GM21526 (cell line): Measurements from ENCODE around the gene TMC4.

ENCODE experiments used
- ATAC-seq: cut with Tn5 transposase; IDR thresholded peaks from one replicate; pipeline ENCODE4 v1.9.1; 2021; ENCODE audit warnings: moderate library complexity; ENCODE audit not compliant: unreplicated experiment, low FRiP score

The TMC4 gene

DNA sequence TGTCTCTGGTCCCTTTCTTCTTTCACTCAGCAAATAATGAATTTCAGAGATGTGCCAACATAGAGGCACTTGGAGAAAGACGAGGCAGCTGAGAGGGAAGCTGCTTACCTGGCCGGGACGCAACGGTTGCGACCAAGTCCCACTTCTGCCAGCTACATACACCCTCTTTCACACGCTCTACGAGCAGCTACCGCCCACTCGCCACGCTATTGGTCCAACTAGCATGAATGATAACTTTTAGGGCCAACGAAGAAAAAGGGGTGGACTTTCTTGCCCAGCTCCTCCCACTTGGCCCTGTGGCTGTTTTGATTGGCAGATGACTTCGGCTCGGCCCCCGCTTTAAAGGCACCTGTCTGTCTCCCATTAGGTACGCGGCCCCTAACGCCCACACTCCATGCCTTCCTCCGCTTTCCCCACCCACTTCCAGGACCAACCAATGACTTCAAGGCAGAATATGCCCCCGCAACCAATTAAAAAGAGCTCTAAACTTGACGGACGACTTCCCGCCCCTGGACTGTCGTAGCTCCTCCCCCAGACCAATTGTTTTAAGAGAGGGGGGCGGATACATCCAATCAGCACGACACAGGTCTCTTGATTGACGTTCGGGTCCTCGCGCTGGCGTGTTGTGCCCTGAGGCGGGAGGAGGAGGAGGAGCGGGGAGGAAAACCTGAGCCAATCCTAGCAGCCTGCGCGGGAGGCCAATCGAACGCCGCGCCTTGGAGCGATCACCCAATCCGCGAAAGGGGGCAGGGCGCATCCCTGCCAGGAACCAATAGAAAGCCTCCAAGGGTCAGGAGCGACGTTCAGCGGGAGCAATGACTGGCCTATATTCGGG, 35.9 kb downstream of the TMC4 start:
- peak; percentile 70 for ATAC-seq

DNA sequence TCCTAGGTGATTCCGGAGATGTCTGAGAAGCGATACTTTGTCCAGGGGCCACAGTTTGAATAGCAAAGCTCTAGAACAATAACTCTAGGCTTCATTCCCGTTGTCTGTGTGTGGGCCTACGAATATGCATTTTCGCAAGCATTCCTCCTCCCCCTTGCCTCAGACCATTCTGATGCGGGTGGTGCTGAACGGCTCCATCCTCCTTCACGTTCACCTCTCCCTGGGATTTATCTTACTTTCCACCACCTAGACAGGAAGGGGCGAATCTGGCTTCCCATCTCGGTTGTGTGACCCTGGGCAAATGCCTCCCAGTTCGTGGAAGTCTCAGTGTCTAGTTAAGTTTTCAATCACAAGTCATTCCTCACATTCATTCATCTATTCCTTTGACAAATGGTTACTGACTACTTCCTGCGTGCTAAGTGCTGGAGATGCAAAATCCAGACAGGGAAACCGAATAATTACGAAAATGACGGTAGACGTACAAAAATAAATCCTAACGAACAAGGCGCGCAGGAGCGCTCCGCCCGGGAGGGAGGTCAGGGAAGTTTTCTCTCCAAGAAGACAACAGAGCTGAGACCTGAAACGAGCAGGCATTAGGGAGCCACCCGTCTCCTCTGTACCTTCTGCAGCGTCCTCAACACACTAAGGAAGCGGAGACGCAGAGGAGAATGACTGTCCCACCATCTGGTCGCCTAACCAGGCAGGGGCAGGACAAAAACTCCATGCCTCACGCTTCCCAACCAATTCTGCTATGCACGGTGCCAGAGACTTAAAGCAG, 36.7 kb downstream of the TMC4 start:
- peak; percentile 1 for ATAC-seq

DNA sequence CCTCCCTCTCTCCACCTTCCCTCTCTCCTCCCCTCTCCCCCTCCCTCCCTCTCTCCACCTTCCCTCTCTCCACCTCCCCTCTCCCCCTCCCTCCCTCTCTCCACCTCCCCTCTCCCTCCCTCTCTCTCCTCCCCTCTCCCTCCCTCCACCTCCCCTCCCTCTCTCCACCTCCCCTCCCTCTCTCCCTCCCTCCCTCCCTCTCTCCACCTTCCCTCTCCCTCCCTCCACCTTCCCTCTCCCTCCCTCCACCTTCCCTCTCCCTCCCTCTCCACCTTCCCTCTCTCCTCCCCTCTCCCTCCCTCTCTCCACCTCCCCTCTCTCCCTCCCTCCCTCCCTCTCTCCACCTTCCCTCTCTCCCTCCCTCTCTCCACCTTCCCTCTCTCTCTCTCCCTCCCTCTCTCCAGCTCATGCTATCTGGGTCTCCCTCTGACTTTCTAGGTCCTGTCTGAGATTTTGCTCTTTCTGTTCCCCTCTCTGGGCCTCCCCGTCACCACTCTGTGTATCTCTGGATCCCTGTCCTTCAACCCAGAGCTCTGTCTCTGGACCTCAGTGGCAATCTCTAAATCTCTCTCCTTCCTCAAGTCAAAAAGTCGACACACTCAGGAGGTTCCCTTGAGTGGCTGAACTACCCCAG, 38.9 kb downstream of the TMC4 start:
- no peak for ATAC-seq

GRCh38 chr19:54133312-54133956, 39.5 kb downstream of the TMC4 start:
- no peak for ATAC-seq

GRCh38 chr19:54129617-54129996, 43.4 kb downstream of the TMC4 start:
- no peak for ATAC-seq

- ATAC-seq = no peak
These were observed 44.0 kb downstream of the TMC4 start for GRCh38 chr19:54128796-54129616.

- ATAC-seq = no peak
These were observed 44.6 kb downstream of the TMC4 start for GRCh38 chr19:54128441-54128725.

DNA sequence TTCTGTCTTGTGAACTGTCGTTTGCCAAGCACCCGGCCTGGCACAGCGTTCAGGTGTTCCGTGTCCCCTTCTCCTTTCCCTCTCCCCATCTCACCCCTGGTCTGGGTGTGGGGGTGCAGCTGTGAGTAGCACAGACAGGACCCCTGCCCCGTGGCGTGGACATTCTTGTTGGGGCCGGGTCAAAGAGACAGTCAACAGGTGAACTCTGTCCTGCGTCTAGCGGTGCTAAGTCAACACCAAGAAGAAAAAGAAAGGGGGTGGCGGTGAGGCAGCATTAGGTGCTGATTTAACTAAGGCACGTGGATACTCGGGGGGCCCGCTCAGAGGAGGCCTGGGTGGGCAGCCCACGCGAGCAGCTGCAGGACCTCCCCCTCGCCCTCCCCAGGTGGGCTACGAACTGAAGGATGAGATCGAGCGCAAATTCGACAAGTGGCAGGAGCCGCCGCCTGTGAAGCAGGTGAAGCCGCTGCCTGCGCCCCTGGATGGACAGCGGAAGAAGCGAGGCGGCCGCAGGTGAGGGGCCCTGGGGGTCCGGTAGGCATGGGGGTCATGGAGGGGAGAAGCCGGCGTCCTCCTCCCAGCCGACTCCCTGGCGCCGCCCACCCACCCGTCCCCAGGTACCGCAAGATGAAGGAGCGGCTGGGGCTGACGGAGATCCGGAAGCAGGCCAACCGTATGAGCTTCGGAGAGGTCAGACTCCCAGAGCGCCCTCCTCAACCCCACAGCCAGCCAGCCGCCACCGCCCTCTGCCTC, 45.1 kb downstream of the TMC4 start:
- ATAC-seq = no peak

DNA sequence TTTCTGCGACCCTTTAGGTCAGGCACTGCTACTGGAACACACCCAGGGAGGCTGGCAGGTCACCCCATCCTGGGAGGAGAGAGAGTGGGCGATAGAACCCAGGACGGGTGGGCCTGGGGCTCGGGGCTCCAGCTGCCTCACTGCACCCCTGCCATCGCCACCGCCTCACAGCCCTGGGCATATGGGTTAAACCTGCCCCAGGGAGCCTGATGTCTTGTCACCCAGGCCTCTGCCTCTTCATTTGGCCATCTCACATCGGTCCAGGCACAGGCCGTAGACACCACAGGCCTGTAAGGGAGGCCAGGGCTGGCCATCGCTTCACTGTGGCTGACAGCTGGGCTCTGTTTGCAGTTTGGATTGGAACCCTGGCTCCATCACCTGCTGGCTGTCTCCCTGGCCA, 47.2 kb downstream of the TMC4 start:
- no peak for ATAC-seq

DNA sequence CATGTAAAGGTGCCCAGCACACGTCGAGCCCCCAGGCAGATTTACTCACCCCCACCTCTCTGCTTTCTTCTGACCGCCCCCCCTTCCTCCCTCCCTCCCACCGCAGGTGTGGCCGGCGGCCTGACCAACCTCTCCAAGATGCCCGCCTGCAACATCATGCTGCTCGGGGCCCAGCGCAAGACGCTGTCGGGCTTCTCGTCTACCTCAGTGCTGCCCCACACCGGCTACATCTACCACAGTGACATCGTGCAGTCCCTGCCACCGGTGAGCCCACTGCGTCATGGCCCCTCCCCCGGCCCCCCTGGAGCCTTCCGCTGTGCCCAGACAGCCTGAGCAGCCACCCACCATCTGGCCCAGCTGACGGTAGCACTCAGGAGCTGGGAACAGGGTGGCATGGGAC, 48.6 kb downstream of the TMC4 start:
- ATAC-seq = no peak

DNA sequence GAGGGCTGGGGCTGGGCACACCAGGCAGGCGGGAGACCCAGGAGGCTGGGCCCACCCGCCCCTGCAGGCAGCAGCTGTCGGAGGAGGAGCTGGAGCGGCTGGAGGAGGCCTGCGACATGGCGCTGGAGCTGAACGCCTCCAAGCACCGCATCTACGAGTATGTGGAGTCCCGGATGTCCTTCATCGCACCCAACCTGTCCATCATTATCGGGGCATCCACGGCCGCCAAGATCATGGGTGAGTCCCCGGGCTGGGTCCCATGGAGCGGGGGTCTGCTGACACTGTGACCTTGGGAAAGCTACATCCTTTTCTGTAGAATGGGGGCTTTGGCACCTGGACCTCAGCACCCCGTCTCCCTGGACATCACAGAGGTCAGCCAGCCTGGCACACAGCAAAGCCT, 49.3 kb downstream of the TMC4 start:
- ATAC-seq = no peak

DNA sequence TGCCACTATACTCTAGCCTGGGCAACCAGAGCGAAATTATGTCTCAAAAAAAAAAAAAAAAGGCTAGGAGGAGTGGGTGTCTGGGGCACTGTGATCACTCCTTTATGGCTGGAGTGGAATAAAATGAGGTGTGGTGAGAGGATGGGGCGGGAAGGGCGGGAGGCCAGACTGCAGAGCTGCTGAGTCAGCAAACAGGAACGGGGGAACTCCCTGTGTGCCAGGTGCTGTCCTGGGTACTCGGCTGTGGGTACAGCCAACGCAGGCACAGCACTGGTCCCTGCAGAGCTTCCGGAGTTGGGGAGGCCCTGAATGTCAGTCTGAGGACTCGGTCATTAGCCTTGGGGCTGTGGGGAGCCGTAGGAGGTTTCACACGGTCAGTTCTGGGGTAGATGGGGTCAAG, 51.7 kb downstream of the TMC4 start:
- no peak for ATAC-seq

- ATAC-seq = peak; percentile 76
These were observed 57.6 kb downstream of the TMC4 start, which contains the start of the genes PRPF31 and TFPT for GRCh38 chr19:54115109-54116063. Gene PRPF31, plus strand, starts transcription at chr19:54115754. Its CDS starts 2,525 bp downstream, at chr19:54118279. Gene TFPT, minus strand, starts transcription at chr19:54115657. Its CDS starts 388 bp downstream, at chr19:54115269.

DNA sequence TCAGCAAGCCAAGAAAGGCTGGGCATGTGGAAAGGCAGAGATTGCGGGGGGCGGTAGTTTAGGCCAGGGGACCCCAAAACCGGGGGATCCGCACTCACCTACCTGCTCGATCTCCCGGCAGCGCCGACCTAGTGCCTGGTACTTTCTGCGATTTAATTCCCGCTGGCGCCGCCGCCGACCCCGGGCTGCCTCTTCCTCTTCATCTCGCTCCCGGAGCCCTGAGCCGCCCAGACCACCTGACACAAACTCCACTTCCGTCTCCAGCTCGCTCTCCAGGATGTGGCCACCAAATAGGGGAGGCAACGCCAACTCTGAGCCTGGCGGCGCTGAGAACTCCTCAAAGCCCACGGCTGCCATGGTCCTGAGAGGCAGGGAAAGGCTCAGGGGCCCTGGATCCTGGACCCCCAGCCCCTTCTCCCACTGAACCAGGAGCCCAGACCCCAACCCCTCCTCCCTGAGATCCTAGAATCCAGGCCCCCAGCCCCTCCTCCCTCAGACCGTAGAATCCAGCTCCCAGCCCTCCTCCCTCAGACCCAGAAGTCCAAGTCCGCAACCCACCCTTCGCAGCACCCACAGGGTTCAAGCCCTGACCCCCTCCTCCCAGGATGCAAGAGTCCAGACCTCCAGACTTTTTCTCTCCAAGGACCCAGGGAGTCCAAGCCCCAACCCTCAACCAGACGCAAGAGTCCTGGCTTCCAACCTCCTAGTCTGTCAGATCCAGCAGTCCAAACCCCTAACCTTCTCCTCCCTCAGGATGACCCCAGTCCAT, 58.4 kb downstream of the TMC4 start:
- ATAC-seq = no peak
